ENCODE measurements around the gene PRPF8. TPM values are rescaled to one million over a fixed set of nuclear protein-coding genes. Genes with fewer than 3 reads are reported as not detected.

Gene PRPF8
- polyA plus RNA-seq, 1 of the 3 experiments (the other 2 are of a cell fraction) = 149 TPM

- Histone ChIP-seq H3K27me3 (ENCODE audit: insufficient read depth) (no peaks in the 10 kb centered on the region), H3F3A (replicated peaks; ENCODE audit: insufficient read depth) (no peaks in the 10 kb centered on the region), H4K20me1 (ENCODE audit: insufficient read depth) (no peaks in the 10 kb centered on the region), H3K27ac (ENCODE audit: low read depth in 2 of 2, low read length in 1 of 2) (no peak overlapping the region), H3K9me3 (no peaks in the 10 kb centered on the region), H3K9ac (no peak overlapping the region), H2AFZ (ENCODE audit: low read depth) (no peak overlapping the region), H3K36me3 (replicated peaks in 1 of 2; ENCODE audit: control insufficient read depth in 1 of 2, insufficient read depth in 2 of 2, low read length in 1 of 2) (no peaks in the 10 kb centered on the region), H3K79me2 (ENCODE audit: insufficient read depth) (no peaks in the 10 kb centered on the region), H3K4me2 (no peak overlapping the region), H3K9me2 (no peaks in the 10 kb centered on the region), H3K4me3 (ENCODE audit: low read depth in 2 of 2, low read length in 1 of 2) (no peak overlapping the region), H3K4me1 (ENCODE audit: control insufficient read depth in 1 of 2, insufficient read depth in 2 of 2, low read depth in 1 of 2, low read length in 1 of 2) (no peaks in the 10 kb centered on the region; a peak in 1 of 4 replicates)
- TF ChIP-seq SMC3 (IDR thresholded peaks at IDR 0.05; ENCODE audit: low read depth, low read length) (no peak), TAF1 (IDR thresholded peaks at IDR 0.05; ENCODE audit: borderline replicate concordance, low read depth, low read length) (no peak), MAX (IDR thresholded peaks at IDR 0.05; ENCODE audit: low read depth) (no peak), JUND (IDR thresholded peaks at IDR 0.05) (no peak), TCF12 (IDR thresholded peaks at IDR 0.05) (no peak), CHD2 (IDR thresholded peaks at IDR 0.05; ENCODE audit: low read length, partially characterized antibody) (no peak), GABPA (IDR thresholded peaks at IDR 0.05; ENCODE audit: low read depth) (no peak), MXI1 (IDR thresholded peaks at IDR 0.05; ENCODE audit: low read depth, low read length) (no peak), TEAD4 (IDR thresholded peaks at IDR 0.05; ENCODE audit: borderline replicate concordance, insufficient read depth) (no peak), RFX5 (IDR thresholded peaks at IDR 0.05; ENCODE audit: low read length) (no peak), GATA2 (CRISPR knock-in tag; IDR thresholded peaks at IDR 0.05) (no peak), NRF1 (IDR thresholded peaks at IDR 0.05; ENCODE audit: low read depth, low read length) (no peak), POLR2AphosphoS5 (IDR thresholded peaks at IDR 0.05; ENCODE audit: low read depth, low read length) (no peak)
- CTCF ChIA-PET = interaction anchor here (1.1 to 2.5 kb wide), 2 partner anchors 31 to 43 kb away, joined by 3 to 9 read pairs; partner anchors contain the start of gene RILP
- POLR2A ChIA-PET = no interaction called here
- WGBS (ENCODE audit: low lambda C conversion rate) = 87% methylated on average over 20 of the region's 20 CpGs
- DNase-seq = no peak
These were observed 67.0 kb downstream of the PRPF8 start for GRCh38 chr17:1617620-1618174.

- CTCF ChIA-PET = interaction anchor here (0.7 to 1.3 kb wide), 2 partner anchors 9 to 42 kb away, joined by 5 to 6 read pairs; no protein-coding TSS in a partner anchor
- no peak for TF ChIP-seq MXI1 (IDR thresholded peaks at IDR 0.05; ENCODE audit: low read depth, low read length)
- TF ChIP-seq GABPA (IDR thresholded peaks at IDR 0.05; ENCODE audit: low read depth) = no peak
- no peak for TF ChIP-seq ZBTB33 (IDR thresholded peaks at IDR 0.05; ENCODE audit: borderline replicate concordance, low read depth)
- no peak for TF ChIP-seq YY1 (IDR thresholded peaks at IDR 0.05; ENCODE audit: low read depth)
- TF ChIP-seq IRF3 (IDR thresholded peaks at IDR 0.05; ENCODE audit: low read depth, low read length) = no peak
- no peak for TF ChIP-seq REST (IDR thresholded peaks at IDR 0.05; ENCODE audit: low read depth, low read length)
- no peak for TF ChIP-seq MEF2A (IDR thresholded peaks at IDR 0.05; ENCODE audit: borderline replicate concordance, low read depth)
- TF ChIP-seq NFIC (IDR thresholded peaks at IDR 0.05; ENCODE audit: borderline replicate concordance) = no peak
- no peak for TF ChIP-seq PBX3 (IDR thresholded peaks at IDR 0.05)
- no peak for TF ChIP-seq TCF12 (IDR thresholded peaks at IDR 0.05)
- TF ChIP-seq SMC3 (IDR thresholded peaks at IDR 0.05; ENCODE audit: low read depth, low read length) = no peak
- TF ChIP-seq RCOR1 (IDR thresholded peaks at IDR 0.05; ENCODE audit: low read length) = no peak
These were observed 68.6 kb downstream of the PRPF8 start for GRCh38 chr17:1616101-1616500.

More at GRCh38 chr17:1616101-1616500, 68.6 kb downstream of the PRPF8 start:
- WGBS (ENCODE audit: low lambda C conversion rate) = 77% methylated on average over 8 of the region's 13 CpGs
- H3K27me3 ChIP-seq (ENCODE audit: insufficient read depth) = no peaks in the 10 kb centered on the region
- POLR2A ChIA-PET = no interaction called here
- DNase-seq = no peak
- H3K9me2 ChIP-seq = no peaks in the 10 kb centered on the region
- no peaks in the 10 kb centered on the region; a peak in 1 of 4 replicates for H3K4me1 ChIP-seq (ENCODE audit: control insufficient read depth in 1 of 2, insufficient read depth in 2 of 2, low read depth in 1 of 2, low read length in 1 of 2)
- no peak overlapping the region for H3K9ac ChIP-seq
- H2AFZ ChIP-seq (ENCODE audit: low read depth) = no peak overlapping the region
- H3K4me2 ChIP-seq = no peak overlapping the region
- H3K79me2 ChIP-seq (ENCODE audit: insufficient read depth) = no peaks in the 10 kb centered on the region
- no peaks in the 10 kb centered on the region for H3K36me3 ChIP-seq (replicated peaks in 1 of 2; ENCODE audit: control insufficient read depth in 1 of 2, insufficient read depth in 2 of 2, low read length in 1 of 2)
- no peak overlapping the region for H3K4me3 ChIP-seq (ENCODE audit: low read depth in 2 of 2, low read length in 1 of 2)
- no peaks in the 10 kb centered on the region for H3F3A ChIP-seq (replicated peaks; ENCODE audit: insufficient read depth)
- H3K9me3 ChIP-seq = no peaks in the 10 kb centered on the region
- H3K27ac ChIP-seq (ENCODE audit: low read depth in 2 of 2, low read length in 1 of 2) = no peak overlapping the region
- no peaks in the 10 kb centered on the region for H4K20me1 ChIP-seq (ENCODE audit: insufficient read depth)
